CD4-positive, alpha-beta T cell treated with Interleukin-15 for 1 hour (primary cell): ENCODE data around the gene SMAD4.
"Not testable (repeated sequence)": the region's sequence is repeated elsewhere in the genome, so short reads cannot be mapped to it uniquely, and the experiment has no call there.

Source experiments
- DNase-seq: peaks from one replicate; pipeline ENCODE4 v3.0.0-alpha.2; 2020

SMAD4 gene

DNA sequence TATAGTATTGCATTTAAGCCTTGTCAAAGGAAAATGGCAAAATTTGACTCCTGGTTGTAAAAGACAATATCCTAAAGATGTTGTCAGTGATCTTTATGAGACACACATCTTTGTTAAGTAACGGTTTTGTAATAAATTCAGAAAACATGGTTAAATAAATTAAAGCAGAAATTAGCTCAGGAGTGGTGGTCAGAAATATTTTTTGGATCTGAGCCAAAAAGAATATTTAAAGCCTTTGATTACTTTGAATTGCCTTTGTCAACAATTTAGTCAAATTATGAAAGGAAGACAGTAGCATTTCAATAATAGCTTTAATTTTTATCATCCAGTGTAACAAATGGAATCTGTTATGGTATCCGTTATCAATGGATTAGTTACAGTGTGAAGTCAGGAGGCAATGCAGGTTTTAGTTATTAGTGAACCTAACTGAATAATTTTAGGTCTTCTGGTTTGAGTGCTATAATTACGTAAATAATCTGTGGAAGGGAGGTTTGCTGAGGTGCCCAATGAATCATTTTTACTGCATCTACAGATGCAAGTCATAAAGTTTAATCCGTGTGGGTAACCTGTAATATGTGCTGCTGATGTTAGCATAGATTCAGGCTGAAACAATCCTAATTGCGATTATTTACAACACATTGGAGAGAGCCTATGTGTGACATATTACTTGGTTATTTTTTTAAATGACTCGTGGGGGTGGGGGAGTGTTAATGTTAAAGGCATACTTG is 42.7 kb downstream of the SMAD4 start:
- DNase-seq, result no peak

DNA sequence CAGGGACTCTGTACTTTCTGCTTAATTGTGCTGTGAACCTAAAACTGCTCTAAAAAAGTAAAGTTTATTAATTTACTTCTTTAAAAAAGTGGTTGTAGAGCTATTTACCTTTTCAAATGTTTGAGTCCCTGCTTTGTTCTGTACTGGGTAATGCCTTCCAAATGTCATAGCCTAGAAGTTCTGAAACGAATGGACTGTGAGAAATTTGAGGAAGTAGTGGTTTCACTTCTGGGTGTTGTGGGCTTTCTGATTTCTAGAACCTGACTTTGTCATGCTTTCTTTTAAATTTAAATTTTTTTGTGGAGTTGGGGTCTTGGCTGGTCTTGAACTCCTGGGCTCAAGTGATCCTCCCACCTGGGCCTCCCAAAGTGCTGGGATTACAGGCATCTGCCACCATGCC is 44.6 kb downstream of the SMAD4 start:
- DNase-seq, result no peak

DNA sequence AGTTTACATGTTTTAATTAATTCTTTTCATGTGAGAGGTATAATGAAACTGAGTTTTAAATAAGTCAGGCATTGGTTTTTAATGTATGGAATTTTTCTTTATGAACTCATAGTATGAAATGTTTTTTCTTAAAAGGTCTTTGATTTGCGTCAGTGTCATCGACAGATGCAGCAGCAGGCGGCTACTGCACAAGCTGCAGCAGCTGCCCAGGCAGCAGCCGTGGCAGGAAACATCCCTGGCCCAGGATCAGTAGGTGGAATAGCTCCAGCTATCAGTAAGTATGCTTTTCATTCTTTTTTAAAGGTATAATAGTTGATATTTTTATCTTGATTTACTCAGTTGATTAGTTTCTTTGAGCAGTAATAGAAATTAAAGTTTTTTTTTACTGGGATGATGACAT is 46.5 kb downstream of the SMAD4 start:
- no peak for DNase-seq

DNA sequence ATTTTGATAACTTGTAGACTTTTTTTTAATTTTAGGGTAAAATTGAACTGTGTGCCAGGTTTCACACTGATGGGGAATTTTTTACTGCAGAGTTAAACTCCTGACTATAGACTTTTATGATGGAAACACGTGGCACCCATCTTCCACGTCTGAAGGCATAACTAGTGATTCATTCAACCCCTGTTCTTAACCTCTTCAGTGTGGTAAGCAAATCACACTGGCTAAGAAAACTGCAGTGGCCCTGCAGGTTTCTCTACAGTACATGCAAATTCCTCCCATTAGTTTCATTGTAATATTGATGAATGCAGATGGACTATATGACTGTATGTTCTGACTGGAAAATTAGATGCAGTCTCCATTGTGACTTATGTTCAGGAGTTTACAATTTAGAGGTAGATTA is 47.2 kb downstream of the SMAD4 start:
- DNase-seq, result no peak

DNA sequence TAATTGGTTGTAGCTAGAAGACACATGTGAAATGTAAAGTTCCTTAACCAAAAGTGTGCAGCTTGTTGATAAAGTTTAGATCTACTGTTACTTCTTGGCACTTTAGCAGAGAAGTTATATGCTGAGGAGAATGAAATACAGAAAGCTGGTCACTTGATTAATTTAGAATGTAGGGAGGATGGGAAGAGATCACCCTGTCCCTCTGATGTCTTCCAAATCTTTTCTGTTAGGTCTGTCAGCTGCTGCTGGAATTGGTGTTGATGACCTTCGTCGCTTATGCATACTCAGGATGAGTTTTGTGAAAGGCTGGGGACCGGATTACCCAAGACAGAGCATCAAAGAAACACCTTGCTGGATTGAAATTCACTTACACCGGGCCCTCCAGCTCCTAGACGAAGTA is 48.0 kb downstream of the SMAD4 start:
- DNase-seq, result no peak

DNA sequence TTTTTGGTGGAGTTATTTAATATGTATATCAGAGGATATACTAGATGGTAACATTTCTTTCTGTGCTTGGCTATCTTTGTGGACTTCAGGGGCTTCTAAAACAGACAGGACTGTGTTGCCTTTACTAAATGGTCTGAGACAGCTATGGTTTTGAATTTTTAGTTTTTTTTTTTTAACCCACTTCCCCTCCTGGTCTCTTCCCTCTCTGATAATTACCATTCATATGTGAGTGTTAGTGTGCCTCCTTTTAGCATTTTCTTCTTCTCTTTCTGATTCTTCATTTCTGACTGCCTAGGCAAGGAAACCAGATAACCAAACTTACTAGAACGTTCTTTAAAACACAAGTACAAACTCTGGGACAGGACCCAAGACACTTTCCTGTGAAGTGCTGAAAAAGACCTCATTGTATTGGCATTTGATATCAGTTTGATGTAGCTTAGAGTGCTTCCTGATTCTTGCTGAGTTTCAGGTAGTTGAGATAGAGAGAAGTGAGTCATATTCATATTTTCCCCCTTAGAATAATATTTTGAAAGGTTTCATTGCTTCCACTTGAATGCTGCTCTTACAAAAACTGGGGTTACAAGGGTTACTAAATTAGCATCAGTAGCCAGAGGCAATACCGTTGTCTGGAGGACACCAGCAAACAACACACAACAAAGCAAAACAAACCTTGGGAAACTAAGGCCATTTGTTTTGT is 52.7 kb downstream of the SMAD4 start:
- no peak for DNase-seq

DNA sequence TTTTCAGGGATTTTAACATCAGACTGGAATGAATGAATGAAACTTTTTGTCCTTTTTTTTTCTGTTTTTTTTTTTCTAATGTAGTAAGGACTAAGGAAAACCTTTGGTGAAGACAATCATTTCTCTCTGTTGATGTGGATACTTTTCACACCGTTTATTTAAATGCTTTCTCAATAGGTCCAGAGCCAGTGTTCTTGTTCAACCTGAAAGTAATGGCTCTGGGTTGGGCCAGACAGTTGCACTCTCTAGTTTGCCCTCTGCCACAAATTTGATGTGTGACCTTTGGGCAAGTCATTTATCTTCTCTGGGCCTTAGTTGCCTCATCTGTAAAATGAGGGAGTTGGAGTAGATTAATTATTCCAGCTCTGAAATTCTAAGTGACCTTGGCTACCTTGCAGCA is 53.4 kb downstream of the SMAD4 start:
- DNase-seq, result no peak

DNA sequence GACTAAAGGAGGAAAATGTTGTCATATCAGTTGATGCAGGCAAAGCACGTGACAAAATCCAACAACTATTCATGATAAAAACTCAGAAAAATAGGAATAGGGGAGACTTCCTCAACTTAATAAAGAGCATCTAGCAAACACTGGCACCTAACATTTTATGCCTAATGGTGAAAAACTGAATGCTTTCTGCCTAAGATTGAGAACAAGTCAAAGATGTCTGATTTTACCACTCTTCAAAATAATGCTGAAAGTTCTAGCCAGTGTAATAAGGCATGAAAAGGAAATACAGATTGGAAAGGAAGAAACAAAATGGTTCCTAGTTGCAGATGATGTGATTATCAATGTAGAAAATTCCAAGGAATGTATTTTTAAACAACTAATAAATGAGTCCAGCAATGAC is 58.4 kb downstream of the SMAD4 start:
- no peak for DNase-seq

DNA sequence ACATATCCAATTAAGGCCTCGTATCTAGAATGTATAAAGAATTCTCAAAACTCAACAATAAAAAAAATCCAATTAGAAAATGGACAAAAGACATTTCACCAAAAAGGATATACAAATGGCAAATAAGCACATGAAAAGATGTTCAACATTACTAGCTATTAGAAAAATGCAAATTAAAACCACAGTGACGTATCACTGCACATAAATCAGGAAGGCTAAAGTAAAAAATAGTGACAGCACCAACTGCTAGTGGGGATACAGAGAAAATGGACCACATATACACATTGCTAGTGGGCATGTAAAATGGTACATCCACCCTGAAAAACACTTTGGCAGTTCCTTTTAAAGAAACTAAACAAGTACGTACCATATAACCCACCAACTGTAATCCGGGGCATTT is 59.7 kb downstream of the SMAD4 start:
- no peak for DNase-seq

DNA sequence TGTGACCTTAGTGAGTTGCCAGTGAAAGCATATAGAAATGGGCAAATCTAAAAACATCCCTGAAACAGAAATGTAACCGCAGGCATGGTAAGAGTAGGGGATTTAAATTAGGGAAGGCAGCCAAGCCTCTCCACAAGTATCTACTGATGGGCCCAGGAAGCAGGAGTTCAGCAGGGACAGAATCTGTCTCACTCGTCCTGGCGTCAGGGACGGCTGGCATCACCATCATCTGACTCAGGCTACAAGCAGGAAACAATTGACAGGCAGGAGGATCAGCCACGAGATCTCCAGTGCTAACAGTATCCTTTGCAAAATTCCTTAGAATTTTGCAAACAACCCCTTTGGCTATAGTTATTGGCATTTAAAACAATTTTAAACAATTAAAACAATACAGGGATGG is 61.3 kb downstream of the SMAD4 start:
- DNase-seq, result no peak

DNA sequence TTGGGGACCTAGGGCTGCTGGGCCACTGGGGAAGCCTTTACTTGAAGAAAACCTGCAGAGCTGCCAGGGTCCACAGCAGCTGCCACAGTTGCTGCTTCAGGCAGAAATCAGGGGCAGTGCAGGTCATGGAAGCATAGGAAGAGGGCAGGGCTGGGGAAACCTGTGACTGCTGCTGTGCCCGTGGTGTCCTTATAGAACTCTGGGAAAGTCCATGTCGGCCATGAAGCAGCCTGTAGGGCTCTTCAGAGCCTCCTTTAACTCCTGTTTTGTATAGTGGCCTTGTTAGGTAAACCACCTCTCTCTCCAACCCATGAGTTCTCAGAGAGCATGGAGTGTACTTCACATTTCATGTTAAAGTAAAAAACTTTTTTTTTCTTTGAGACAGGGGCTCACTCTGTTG is 62.1 kb downstream of the SMAD4 start:
- no peak for DNase-seq

DNA sequence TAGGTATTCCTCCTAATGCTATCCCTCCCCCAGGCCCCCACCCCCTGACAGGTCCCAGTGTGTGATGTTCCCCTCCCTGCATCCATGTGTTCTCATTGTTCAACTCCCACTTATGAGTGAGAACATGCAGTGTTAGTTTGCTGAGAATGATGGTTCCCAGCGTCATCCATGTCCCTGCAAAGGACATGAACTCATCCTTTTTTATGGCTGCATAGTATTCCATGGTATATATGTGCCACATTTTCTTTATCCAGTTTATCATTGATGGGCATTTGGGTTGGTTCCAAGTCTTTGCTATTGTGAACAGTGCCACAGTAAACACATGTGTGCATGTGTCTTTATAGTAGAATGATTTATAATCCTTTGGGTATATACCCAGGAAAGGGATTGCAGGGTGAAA is 63.0 kb downstream of the SMAD4 start:
- DNase-seq, result not testable (repeated sequence)

DNA sequence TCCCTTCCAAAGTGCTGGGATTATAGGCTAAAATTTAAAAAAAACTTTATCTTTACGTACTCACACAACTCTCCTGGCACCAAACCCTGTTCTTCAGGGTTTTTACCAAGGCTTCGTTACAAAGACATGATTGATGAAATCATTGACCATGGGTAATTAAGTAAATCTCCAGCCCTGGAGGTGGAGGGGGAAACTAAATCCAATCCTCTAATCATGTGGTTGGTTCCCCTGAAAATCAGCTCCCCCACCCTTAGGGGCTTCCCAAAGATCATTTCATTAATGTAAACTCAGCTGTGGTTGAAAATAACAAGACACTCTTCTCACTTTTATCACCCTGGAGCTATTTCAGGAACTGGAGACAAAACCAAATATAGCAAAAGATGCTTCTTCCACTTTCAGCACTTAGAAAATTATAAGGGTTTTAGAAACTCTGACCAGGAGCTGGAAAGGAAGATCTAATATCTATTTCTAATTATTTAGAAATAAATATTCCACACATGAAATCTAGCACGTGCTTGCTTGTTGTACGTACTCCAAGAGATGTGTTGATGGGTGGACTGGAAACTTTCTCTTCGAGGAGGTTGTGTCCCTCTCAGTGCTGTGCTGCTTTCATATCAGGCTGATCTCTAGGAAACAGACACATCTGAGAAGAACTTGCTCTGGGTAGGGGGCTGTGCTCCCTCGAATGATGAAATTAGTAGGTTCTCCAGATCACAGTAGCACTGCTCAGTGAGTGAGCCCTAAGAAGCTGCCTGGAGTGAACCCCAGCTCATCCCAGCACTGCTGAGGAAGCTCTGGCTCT is 67.2 kb downstream of the SMAD4 start:
- DNase-seq, result no peak

DNA sequence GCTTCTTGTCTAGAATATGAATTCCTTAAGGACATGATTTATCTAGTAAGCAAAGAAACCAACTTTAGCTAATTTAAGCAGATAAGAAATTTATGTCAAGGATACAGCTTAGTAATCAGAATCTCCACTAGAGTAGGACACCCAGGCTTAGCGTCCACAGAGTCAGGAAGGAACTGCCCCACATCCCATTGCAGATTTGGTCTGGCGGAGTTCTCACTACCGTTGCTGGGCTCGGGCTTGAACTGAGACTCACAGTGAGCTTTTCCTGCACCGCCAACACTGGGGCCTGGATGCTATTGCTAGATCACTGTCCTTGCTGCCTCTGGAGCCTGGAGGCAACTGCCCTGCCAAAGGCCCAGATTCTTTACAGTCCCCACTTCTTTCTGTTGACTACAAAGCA is 68.1 kb downstream of the SMAD4 start:
- DNase-seq, result no peak

DNA sequence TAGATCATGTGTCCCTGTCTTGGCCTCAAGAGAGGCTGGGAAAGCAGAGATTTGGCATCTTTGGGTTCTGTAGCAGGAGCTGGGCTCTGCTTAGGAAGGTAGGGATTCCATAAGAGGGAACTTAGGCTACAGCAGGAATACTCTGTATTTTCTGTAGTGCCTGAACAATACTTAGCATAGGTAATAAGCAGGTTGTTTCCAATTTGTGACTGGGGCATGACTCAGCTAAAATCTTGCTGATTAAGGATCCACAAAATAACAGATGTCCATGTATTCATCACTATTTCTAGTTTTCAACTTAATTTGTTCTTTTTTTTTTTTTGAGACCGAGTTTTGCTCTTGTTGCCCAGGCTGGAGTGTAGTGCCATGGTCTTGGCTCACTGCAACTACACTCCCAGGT is 68.5 kb downstream of the SMAD4 start:
- DNase-seq, result no peak

DNA sequence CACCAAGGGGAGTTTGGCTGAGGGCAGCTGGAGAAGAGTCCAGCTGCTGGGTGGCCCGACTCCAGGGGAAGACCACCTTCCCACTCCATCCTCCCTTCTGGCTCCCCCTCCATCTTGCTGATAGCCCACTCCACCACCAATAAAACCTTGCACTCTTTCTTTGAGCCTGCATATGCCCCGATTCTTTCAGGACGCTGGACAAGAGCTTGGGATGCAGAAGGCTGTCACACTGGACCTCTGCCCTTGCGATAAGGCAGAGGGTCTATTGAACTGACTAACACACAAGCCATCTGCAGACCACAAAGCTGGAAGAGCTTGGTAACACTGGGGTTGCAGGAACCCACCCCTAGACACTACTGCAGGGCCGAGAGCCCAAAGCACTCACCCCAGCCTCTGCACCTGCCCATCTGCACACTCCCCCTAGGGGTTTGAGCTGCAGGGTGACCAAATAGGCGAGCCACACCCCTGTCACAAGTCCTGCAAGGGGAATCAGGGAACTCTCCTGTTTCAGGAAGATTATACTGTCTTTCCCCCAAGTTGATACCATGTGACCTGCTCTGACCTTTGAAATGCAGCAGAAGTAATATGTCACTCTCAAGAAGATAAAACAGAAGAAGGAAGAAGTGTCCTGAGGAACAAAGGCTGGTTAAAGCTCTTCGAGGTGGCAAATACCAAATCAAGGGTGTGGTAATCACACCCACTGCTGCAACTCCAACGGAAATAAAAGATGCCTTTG is 70.5 kb downstream of the SMAD4 start:
- no peak for DNase-seq

DNA sequence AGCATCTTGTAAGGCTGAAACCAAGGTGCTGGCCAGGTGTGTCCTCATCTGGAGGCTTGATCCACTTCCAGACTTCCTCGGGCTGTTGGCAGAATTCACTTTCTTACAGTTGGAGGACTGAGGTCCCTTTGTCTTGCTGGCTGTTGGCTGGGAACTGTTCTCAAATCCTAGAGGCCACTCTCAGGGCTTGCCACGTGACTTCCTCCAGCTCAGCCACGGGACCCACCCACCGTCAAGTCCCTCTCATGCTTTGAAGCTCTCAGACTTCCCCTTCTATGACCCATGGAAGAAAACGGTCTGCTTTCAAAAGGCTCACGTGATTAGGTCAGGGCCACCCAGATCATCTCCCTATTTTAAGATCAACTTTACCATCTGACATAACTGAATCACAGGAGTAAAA is 77.1 kb downstream of the SMAD4 start:
- no peak for DNase-seq

DNA sequence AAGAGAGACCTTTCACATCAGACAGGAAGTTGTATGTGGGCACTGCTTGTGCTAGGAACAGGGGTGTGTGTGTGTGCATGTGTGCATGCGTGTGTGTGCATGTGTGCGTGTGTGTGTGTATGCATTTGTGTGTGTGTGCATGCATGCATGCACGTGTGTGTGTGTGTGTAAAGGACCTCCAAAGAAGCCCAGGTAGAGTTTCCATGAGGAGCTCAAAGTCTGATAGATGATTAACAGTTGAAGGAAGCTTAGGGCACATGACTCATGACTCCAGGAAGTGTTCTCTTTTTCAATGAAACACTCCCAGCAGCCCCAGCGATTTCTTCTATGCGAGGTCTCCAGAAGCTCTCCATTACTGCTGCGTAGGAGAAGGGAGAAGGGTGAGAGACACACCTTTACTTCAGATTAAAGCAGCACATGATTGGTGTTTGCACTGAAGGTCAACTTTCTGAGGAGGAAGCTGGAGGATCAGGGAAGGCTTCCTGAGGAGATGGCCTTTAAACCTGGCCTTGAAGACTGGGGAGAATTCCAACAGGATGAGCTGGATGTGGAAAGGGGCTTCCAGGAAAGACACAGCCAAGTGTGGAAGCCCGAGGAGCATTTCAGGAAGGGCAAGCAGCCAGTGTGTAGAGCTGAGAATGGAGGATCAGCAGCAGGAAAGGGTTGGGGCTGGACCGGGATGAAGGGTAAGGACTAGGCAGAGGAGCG is 77.7 kb downstream of the SMAD4 start:
- DNase-seq, result no peak

DNA sequence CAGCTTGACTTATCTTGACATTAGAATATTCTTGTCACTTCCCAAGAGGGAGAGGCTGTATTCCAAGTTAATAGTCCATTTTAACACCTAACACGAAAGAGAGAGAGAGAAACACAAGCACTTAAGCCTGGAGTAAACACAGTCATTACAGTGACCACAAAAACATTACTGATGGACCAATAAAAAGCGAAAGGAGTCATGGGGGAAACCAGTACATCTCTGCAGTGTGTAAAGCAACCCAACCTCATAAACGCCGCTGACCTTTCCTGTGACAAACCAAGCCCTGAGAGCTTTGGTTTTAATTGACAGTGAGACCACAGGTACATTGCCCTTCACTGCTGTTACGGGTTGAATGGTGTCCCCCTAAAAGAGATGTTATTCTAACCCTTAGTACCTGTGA is 78.3 kb downstream of the SMAD4 start:
- no peak for DNase-seq

DNA sequence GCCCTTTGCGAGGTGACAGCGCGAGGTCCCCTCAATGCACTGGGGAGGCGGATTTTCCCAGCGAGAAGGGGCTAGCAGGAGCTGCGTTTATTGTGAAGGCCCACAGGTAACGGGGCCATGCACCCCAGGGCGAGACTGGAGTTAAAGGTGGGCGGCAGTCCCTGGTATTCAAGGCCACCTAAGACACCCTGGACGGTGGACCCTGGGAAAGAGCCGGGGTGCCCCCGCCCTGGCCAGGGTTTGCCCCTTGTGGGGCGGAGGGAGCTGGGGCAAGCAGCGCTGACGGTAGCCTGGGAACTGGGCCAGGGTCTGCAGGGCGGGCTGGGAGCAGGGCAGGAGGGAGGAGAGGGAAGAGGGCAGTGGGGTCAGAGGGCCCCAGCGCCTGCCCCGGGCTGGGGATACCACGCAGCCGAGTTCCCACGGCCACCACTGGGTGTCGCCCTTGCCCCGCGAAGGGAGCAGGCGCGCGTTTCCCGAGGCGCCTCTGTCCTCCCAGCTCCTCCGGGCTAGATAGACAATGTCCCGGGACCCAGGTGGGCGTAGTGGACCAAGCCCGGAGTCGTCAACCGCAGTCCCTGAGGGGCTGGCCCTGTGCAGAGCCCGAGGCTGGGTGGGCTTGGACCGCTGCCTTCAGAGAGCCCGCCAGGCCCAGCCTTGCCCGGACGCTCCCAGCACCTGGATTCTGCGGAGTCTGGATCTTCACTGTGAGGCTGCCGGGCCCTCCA is 80.2 kb downstream of the SMAD4 start:
- DNase-seq, result peak; percentile 44

DNA sequence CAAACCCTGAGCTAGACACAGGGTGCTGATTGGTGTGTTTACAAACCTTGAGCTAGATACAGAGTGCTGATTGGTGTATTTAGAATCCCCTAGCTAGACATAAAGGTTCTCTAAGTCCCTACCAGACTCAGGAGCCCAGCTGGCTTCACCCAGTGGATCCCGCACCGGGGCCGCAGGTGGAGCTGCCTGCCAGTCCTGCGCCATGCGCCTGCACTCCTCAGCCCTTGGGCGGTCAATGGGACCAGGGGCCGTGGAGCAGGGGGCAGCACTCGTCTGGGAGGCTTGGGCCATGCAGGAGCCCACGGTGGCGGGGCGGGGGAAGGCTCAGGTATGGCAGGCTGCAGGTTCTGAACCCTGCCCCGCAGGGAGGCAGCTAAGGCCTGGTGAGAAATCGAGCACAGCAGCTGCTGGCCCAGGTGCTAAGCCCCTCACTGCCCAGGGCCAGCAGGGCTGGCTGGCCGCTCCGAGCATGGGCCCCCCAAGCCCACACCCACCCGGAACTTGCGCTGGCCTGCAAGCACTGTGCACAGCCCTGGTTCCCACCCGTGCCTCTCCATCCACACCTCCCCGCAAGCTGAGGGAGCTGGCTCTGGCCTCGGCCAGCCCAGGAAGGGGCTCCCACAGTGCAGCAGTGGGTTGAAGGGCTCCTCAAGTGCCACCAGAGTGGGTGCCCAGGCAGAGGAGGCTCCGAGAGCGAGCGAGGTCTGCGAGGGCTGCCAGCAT is 81.8 kb downstream of the SMAD4 start:
- not testable (repeated sequence) for DNase-seq
